VCaP (cell line): ENCODE data around the gene NEDD8.

Source experiments
- H3K27ac ChIP-seq: fragments of 450-650 bp; 2 replicates; pipeline ENCODE4 v1.5.1; 2017
- TF ChIP-seq, protein P1 (sequence below): fragments of 450-650 bp; conservative IDR thresholded peaks from 2 replicates; pipeline ENCODE4 v1.5.1; 2017; ENCODE audit warnings: mild to moderate bottlenecking, moderate library complexity

Gene NEDD8

DNA sequence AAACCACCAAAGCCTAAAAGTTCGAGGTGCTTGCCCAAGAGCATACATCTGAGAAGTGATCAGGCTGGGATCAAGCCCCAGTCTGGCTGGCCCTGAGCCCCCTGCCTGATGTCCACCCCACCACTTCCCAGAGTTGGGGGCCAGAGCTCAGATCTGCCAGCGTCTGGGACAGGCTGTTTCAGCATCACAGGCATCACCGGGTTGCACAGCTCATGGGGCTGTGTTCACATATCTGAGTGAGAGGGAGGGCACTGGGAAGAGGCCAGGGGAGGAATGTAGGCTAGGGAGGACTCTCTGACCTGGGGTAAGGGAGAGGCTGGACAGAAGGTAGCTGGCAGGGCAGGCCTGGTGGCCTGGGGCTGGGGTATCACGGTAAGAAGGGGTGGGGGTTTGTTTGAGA, 24.8 kb upstream of the NEDD8 start:
- TF ChIP-seq, protein P1, sequence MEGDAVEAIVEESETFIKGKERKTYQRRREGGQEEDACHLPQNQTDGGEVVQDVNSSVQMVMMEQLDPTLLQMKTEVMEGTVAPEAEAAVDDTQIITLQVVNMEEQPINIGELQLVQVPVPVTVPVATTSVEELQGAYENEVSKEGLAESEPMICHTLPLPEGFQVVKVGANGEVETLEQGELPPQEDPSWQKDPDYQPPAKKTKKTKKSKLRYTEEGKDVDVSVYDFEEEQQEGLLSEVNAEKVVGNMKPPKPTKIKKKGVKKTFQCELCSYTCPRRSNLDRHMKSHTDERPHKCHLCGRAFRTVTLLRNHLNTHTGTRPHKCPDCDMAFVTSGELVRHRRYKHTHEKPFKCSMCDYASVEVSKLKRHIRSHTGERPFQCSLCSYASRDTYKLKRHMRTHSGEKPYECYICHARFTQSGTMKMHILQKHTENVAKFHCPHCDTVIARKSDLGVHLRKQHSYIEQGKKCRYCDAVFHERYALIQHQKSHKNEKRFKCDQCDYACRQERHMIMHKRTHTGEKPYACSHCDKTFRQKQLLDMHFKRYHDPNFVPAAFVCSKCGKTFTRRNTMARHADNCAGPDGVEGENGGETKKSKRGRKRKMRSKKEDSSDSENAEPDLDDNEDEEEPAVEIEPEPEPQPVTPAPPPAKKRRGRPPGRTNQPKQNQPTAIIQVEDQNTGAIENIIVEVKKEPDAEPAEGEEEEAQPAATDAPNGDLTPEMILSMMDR, result no peak
- no peak overlapping the region for H3K27ac ChIP-seq

DNA sequence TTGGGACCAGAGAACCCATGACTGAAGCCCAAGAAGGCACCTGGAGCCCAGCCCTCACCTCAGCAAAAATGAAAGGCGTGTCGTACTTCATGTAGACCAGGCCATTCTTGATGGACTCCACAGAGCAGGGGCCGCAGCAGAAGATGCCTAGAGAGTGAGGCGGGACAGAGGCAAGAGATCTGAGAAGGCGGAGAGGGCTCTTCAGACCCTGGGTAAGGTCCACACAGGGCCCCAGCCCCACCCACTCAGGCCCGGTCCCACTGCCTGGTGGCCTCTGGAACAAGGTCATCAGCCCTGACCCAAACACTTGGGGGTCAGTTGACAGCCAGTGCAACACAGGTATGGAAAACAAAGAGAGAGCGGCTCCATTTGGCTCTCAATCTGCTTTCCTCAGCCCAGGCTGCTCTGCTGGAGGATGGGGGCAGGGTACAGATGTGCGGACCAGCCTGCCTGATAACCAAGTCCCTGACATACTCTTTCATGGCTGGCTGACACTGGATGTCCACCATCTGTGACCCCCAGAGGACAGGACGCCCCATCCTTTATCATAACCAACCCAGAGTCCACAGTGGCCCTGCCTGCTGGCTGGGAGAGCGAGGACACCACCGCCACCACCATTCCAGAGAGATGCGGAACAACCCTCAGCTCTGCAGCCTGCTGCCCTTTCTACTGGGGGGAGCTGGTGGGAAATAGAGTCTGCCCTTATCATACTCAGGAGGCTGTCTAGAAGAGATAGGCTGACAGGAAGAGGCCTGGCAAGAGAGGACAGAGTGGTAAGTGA, 24.0 kb upstream of the NEDD8 start:
- no peak overlapping the region for H3K27ac ChIP-seq
- TF ChIP-seq, protein P1, result no peak

DNA sequence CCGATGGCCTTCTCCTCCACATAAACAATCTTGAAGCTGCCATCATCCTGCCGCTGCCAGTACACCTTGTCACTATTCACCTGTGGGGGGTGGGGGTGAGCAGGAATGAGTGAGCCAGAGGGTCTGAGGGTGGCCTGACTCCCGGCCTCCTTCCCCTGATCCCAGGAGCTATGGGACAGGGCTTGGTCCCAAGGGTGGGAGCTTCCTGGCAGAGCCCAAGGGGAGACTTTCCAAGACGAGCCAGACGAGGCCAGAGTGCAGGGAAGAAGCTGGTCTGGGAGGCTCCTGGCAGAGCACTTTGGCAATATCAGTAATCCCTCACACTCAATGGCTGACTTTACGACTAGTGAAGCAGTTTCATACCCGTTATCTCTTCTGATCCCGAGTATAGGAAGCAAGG, 23.3 kb upstream of the NEDD8 start:
- H3K27ac ChIP-seq, result no peak overlapping the region
- TF ChIP-seq, protein P1, result no peak

DNA sequence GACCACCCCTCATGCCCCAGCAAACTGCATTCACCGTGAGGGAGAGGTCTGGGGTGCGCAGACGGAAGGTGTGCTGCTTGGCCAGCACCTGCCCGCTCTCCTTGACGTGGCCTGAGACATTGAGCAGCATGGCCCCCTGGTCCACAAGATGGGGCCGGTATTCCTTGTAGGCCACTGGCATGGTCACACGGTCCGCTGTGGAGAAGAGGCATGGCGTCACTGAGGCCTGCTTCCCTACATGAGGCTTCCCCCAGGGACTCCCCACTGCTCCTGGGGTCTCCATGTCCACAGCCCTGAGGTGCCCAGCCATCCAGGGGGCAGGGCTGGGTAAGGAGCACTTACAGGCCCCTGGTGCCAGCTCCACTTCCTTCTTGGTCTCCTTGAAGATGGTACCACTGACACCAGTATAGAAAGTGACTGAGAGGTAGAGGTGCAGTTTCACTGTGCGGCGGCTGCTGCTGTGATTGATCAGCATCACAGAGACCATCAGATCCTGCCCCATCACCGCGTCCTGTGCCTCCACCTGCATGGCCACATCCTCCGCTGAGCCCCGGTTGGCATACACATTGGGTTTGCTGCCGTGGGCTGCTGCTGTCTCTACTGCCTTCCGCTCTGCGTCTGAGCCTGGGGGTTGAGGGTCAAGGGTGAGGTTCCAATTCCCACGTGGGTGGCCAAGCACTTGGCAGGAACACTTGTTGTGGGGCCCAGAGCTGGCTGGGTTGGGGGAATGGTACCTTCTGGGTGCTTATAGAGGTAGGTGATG, 22.6 kb upstream of the NEDD8 start:
- H3K27ac ChIP-seq, result no peak overlapping the region
- TF ChIP-seq, protein P1, result no peak

DNA sequence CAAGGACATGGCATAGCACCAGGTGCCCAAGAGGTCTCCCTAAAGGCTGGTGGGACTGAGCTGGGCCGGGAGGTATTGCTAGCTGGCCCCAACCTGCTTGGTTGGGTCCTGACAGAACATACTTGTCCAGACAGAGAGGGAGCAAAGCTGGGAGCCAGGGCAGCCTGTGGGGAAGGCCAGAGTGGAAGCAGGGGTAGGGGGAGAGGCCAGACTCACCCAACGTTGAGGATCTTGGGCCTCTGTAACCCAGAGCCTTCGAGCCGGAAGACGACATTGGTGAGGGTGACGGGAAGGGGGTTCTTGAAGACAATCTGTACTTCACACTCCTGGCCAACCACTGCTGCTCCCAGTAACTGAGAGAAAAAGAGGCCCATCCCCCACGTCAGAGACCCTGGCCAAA, 21.8 kb upstream of the NEDD8 start:
- H3K27ac ChIP-seq, result no peak overlapping the region
- TF ChIP-seq, protein P1, result no peak

DNA sequence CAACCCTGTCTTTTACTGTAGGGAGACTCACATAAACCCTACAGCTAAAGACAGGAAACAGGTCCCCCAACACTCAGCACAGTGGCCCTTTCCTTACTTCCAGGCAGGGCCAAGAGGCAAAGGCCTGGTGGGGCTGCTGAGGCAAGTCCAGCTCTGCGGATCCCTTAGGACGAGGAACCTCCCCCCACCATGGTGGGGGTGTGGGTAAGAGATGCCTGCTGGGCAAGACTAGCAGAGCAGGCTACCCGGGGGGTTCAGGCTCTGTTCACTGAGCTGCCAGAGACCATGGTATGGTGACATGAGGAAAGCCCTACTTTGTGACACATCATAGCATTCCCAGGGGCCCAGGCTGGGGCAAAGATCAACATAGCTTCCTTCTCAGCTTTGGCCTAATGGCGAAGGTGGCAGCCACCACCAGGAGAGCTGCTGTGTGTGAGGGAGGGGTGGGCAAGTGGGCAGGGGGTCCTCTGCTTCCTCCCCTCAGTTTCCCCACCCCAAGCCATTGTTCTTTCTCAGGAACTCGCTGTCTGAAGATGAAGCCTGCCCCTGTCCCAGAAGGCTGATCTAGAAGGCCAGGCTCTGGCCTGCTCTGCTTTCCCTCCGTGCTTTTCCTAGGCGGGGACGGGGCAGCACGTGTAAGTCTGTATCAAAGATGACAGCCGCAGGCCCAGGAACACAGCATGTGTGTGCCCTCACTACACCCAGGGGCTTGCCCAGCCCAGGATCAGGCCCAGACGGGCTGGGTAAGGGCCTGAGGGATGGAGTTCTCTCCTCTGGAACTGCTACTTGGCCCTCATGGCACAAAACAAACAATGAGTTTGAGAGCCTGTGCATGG, 20.3 kb upstream of the NEDD8 start:
- no peak overlapping the region for H3K27ac ChIP-seq
- TF ChIP-seq, protein P1, result no peak

DNA sequence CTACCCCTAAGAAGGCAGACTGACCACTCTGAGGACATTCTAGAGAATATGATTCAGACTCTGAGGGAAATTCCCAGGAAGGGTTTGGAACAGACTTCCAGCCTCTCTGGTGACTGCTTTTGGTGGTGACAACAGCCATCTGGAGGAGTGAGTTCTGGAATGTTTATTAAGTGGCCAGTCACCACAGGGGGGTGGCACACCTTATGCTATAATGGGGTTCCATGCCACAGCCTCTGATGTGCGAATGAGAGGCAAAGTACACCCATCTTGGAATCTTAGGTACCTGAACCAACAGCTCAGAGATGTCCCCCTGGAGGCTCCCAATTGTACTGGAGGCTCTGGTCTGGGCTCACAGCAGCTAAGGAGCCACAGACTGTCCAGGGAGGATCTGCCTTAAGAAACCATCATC, 19.7 kb upstream of the NEDD8 start:
- TF ChIP-seq, protein P1, result no peak
- no peak overlapping the region for H3K27ac ChIP-seq
